SW 1271 (cell line): ENCODE measurements around the gene THRB.

Source experiments
- DNase-seq, 2 experiments: peaks; one replicate each; lab custom pipeline; 2025; lab: John Stamatoyannopoulos, UW

Gene THRB

GRCh38 chr3:24377218-24377993, 117.2 kb downstream of the THRB start:
- no peak for DNase-seq

GRCh38 chr3:24375947-24376384, 118.7 kb downstream of the THRB start:
- DNase-seq = no peak

GRCh38 chr3:24374801-24375200, 119.8 kb downstream of the THRB start:
- DNase-seq = no peak

DNA sequence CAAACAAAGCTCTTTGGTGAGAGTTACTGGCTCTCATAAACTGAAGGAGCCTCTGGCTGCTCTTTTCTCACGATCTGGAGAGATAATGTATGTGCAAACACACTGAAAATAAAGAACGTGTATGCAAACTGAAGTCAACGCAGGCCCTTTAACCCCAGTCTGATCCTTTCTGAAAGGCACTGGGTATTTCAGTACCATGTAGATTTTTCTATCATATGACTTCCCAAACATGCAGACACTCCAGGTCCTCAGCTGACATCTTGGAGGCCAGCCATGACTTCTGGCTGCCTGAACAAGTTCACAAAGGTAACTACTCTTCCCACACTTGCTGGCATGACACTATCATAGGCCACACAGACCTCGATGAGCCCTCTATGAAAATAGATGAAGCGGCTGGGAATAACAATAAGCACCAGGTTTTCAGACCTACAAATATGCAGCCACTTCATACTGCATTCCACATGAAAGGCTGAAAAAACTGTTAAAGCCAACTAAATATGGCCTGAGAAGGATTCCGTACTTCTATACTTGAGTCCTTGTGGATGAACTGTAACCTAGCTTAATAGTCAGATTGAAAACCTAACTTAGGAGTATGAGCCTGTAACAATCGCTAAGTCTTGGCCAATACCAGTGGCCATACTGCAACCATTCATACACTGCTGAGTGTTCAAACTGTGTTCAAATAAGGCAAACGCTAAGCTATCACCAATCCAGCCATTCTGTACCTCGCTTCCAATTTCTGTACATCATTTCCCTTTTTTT, 121.3 kb downstream of the THRB start:
- no peak for DNase-seq

DNA sequence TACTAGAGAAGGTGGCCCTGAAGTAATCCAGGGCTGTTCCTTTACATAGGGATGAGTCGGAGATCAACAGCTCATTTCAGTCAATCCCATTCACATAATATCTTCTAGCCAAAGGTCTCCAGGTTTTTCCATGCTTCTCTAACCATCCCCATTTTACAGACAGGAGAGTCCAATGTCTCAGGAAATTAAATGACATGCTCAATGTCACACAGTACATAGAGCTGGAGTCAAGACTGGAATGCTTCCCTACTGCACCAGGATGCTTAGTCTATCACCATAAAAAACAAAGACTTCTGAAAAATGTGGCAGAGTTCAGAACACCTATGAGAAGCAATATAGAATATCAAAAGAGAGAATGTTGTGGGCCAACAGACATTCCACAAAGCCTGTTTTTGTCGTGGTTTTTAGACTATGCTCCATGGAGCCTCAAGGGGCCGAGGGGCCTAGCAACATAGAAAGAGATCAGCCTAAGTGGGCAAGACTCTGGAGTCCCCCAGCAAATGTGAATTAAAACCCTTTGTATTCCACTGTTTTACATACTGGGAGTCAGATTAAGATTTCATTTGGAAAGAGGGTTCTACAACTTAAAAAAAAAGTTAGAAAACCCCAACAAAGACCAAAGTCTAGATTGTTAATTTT, 122.0 kb downstream of the THRB start:
- DNase-seq = no peak

GRCh38 chr3:24370352-24371090, 124.1 kb downstream of the THRB start:
- DNase-seq = no peak

GRCh38 chr3:24368605-24369004, 126.0 kb downstream of the THRB start:
- no peak for DNase-seq

DNA sequence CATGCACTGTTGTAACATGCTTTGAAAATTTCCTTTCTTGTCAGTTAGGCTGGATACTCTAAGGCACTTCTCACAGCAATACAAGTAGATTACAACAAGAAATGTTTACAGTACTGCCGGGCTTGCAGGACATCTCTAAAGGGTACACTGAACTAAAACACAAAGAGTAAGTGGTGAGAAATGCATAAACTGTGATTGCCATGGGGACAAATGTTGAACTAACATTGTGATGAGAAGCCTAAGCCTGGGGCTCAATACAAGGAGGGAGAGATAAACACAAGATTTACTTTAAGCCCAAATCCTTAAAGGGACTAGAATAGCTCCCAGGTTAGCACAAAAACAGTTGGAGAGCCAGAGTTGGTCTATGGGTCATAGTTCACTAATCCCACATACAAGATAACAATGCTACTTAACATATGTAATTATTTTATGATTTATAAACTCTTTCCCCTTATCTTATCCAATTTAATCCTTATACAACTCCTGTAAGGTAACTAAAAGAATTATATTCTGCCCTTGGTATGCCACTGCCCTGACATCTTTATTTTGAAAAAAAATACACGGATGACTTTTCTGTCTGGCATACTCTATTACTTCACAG, 126.9 kb downstream of the THRB start:
- no peak for DNase-seq

DNA sequence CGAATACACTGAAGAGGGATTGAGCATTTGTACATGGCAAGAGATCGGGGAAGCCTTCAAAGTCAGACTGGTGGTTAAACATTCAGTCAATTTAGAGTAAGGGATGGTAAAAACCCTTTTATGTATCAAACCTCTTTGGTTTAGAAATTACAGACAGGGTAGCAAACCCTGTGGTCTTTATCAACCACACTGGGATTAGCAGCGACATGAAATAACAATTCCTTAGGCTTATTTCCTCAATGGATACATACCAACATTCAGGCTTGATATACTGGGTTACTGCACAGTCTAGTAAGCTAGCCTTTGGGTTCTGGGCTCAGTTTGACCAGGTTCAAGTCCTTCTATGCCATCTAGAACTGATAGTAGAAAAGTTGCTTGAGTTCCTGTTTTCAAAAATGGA, 127.4 kb downstream of the THRB start:
- no peak for DNase-seq

DNA sequence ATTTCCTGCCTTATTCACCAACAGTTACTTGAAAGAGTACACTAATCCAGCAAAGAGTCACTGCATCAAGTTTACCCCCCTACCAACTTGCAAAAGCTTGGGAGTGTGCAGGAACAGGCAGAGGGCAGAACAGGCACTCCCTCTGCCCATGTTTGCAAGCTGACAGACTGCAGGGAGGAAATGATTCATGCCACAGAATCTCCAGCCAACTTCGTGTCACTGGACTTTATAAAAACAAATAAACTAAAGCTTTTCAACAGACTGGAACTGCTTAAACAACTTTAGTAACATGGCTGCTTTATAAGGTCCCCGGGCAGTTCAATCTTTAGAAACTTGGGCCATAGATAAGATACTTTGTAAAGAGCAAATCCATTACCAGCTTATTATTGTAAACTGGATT, 129.5 kb downstream of the THRB start:
- peak; percentile 58 to 91 for DNase-seq

DNA sequence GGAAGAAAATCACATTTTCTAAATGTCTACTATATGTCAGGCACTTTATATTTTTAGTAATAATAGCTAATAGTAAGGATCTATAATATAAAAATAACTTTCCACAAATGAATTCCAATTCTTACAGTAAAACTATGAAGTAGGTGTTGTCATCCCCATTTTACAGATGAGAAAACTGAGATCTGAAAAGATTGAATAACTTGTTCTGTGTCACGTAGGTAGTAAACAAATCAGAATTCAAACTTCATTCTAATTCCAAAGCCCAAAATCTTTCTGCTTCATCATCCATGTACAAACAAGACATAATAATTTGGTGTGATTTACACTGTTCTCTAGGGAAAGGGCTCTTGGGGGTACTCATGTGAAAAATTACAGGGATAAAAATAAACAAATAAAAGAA, 130.3 kb downstream of the THRB start:
- no peak for DNase-seq

GRCh38 chr3:24363242-24363641, 131.4 kb downstream of the THRB start:
- DNase-seq = no peak

- no peak for DNase-seq
Observed at GRCh38 chr3:24361623-24362022, 133.0 kb downstream of the THRB start.

DNA sequence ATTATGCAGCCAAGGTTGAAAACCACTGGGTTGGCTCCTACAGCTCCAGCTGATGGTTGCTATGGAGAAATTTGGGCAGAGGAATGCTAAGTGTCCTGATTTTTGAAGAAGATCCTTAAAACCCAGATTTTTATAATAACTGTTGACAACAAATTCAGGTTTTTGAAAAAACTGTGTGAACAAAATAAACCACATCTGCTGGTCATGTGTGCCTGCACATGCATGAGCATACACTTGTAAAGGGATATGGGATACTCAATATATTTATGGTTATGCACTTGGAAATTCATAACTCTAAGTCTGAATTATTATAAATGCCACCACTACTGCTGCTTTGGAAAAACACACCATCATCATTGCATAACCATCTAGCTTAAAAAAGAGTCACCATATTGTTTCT, 133.7 kb downstream of the THRB start:
- DNase-seq = no peak

DNA sequence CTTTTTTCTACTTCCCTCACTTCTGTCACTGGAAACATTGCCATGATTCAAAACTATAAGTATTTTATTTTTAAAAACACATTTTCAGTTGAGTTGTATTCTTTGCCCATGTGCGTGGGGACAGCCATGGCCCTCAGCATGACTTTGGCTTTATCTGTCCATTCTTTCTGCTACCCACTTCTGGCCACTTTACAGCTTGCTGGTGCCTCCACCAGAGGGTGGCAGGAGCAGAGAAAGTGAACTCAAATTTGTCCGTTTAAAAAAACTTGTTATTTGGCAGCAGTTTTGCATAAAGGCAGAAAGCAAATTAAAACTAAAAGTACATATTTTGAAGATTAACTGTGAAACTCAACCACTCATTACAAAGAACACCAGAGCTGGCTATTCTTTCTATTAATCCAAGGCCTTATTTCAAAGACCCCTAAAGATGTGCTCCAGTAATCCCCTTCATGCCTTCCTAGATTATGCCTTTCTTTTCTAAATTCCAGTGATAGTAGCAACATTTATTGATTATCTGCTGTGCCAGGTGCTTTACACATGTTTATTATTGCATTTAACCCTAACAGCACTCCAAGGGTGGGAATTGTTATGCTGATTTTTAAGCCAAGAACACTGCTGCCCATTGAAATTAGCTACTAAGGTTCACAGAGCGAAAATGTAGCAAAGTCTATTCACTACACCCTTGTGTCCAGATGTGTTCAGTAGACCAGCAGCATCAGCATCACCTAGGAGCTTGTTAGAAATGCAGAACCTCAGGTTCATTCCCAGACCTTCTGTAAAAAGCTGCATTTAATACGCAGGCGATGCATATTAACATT, 134.8 kb downstream of the THRB start:
- no peak for DNase-seq

DNA sequence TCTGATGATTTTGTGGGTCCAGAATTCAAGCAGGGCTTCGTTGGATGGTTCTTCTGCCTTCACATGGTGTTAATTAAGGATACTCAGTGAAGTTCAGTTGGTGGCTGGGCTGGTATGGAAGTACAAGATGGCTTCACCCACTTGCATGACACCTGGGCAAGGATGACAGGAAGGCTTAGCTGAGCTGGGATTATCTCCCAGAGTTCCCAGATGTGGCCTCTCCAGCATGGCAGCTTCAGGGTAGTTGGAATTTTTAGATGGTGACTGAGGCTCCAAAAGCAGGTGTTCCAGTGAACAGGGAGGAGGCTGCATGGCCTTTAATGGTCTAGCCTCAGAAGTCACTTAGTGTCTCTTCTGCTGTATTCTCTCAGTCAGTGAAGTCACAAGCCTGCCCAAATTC, 135.5 kb downstream of the THRB start:
- DNase-seq = no peak

DNA sequence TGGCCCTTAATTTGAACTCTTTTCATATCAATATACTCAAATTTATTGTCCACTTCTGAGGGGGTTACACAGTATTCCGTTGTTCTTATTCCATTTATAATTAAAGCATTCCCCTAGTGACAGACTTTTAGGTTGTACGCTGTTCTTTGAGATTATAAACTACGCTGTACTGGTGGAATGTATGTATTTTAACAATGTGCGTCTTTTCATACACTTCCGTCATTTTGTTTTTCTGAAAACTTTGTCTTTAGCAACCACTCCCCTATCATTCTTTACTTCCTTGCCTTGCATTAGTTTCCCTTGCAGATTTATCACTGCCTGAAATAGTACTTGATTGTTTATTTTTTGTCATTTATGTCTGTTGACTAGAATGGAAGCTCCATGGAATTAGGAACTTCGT, 137.0 kb downstream of the THRB start:
- DNase-seq = no peak

DNA sequence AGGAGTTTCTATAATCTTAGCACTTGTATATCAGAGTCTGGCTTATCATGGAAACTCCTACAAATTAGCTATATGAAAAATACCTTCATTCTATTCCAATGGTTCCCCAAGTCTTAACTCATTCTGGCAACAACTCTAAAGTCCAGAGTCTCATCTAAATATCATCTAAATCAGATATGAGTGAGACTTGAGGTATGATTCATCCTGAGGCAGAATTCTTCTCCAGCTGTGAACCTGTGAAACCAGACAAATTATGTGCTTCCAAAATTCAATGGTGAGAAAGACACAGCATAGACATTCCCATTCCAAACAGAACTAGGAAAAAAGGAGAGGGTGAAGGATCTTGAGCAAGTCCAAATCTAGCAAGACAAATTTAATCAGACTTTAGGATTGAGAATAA, 138.8 kb downstream of the THRB start:
- no peak for DNase-seq

- no peak for DNase-seq
Observed at GRCh38 chr3:24354230-24354629, 140.4 kb downstream of the THRB start.

GRCh38 chr3:24352893-24353553, 141.6 kb downstream of the THRB start:
- no peak for DNase-seq
